H9 (cell line): ENCODE results near the gene CNNM4. TPM values are rescaled to one million over a fixed set of nuclear protein-coding genes. Genes with fewer than 3 reads are reported as not detected.

Source experiments
- DNase-seq: peaks from one replicate; pipeline ENCODE4 v3.0.0-alpha.2; 2017
- H2AFZ ChIP-seq: one replicate; pipeline ENCODE4 v1.6.1; 2013; ENCODE audit warnings: mild to moderate bottlenecking, low read length, control low read depth, moderate library complexity
- H2AK5ac ChIP-seq: 2 replicates; pipeline ENCODE4 v1.6.1; 2013; ENCODE audit warnings: low read length, control low read depth, mixed read lengths; ENCODE audit not compliant: insufficient read length
- H2BK120ac ChIP-seq: one replicate; pipeline ENCODE4 v1.6.1; 2013; ENCODE audit warnings: low read depth, mild to moderate bottlenecking, low read length, control low read depth, inconsistent platforms; ENCODE audit not compliant: poor library complexity, severe bottlenecking
- H2BK12ac ChIP-seq: 2 replicates; pipeline ENCODE4 v1.6.1; 2013; ENCODE audit warnings: low read length, control low read depth, mixed read lengths, low read depth; ENCODE audit not compliant: insufficient read length
- H2BK15ac ChIP-seq: 2 replicates; pipeline ENCODE4 v1.6.1; 2013; ENCODE audit warnings: low read depth, low read length, control low read depth
- H2BK20ac ChIP-seq: one replicate; pipeline ENCODE4 v1.6.1; 2013; ENCODE audit warnings: low read depth, mild to moderate bottlenecking, low read length, control low read depth, inconsistent platforms; ENCODE audit not compliant: poor library complexity, severe bottlenecking
- H2BK5ac ChIP-seq: 2 replicates; pipeline ENCODE4 v1.6.1; 2013; ENCODE audit warnings: low read length, control low read depth, mixed read lengths; ENCODE audit not compliant: insufficient read length
- H3K14ac ChIP-seq: 2 replicates; pipeline ENCODE4 v1.6.1; 2013; ENCODE audit warnings: low read length, control low read depth; ENCODE audit not compliant: insufficient read depth
- H3K18ac ChIP-seq: 2 replicates; pipeline ENCODE4 v1.6.1; 2013; ENCODE audit warnings: low read depth, mild to moderate bottlenecking, mixed read lengths, low read length, control low read depth; ENCODE audit not compliant: insufficient read length
- H3K23ac ChIP-seq: 2 replicates; pipeline ENCODE4 v1.6.1; 2013; ENCODE audit warnings: low read length, control low read depth, mixed read lengths, low read depth; ENCODE audit not compliant: insufficient read length
- H3K23me2 ChIP-seq: 2 replicates; pipeline ENCODE4 v1.6.1; 2013; ENCODE audit warnings: low read depth, mild to moderate bottlenecking, mixed read lengths, low read length, control low read depth; ENCODE audit not compliant: insufficient read length, poor library complexity, severe bottlenecking
- H3K27ac ChIP-seq: 2 replicates; pipeline ENCODE4 v1.5.1; 2013; ENCODE audit warnings: low read length, control low read depth, mixed read lengths, low read depth; ENCODE audit not compliant: insufficient read length
- H3K27me3 ChIP-seq: 2 replicates; pipeline ENCODE4 v1.6.1; 2013; ENCODE audit warnings: low read length, control low read depth, inconsistent platforms; ENCODE audit not compliant: insufficient read depth
- H3K4ac ChIP-seq: 2 replicates; pipeline ENCODE4 v1.6.1; 2013; ENCODE audit warnings: low read depth, mild to moderate bottlenecking, control low read depth, inconsistent platforms, low read length, moderate library complexity
- H3K4me1 ChIP-seq: 2 replicates; pipeline ENCODE4 v1.6.1; 2013; ENCODE audit warnings: low read length, control low read depth, inconsistent platforms; ENCODE audit not compliant: insufficient read depth
- H3K4me2 ChIP-seq: 2 replicates; pipeline ENCODE4 v1.6.1; 2013; ENCODE audit warnings: low read length, control low read depth, mixed read lengths; ENCODE audit not compliant: insufficient read length, insufficient read depth
- H3K56ac ChIP-seq: 2 replicates; pipeline ENCODE4 v1.6.1; 2013; ENCODE audit warnings: low read depth, mild to moderate bottlenecking, mixed read lengths, low read length, control low read depth; ENCODE audit not compliant: insufficient read length
- H3K79me1 ChIP-seq: 2 replicates; pipeline ENCODE4 v1.6.1; 2013; ENCODE audit warnings: low read depth, mild to moderate bottlenecking, moderate library complexity, low read length, control low read depth, inconsistent platforms; ENCODE audit not compliant: insufficient read depth, poor library complexity, severe bottlenecking
- H3K79me2 ChIP-seq: 2 replicates; pipeline ENCODE4 v1.6.1; 2013; ENCODE audit warnings: low read length, control low read depth, inconsistent platforms; ENCODE audit not compliant: insufficient read depth
- H3K9ac ChIP-seq: 2 replicates; pipeline ENCODE4 v1.6.1; 2013; ENCODE audit warnings: low read length, control low read depth, mixed read lengths; ENCODE audit not compliant: insufficient read length; ENCODE audit errors: extremely low read depth
- H3K9me3 ChIP-seq: one replicate; pipeline ENCODE4 v1.6.1; 2013; ENCODE audit warnings: low read depth, low read length, inconsistent platforms; ENCODE audit not compliant: control insufficient read depth
- H3T11ph ChIP-seq: one replicate; pipeline ENCODE4 v1.6.1; 2013; ENCODE audit warnings: mild to moderate bottlenecking, low read length, control low read depth, inconsistent platforms
- H4K20me1 ChIP-seq: one replicate; pipeline ENCODE4 v1.6.1; 2013; ENCODE audit not compliant: control insufficient read depth, insufficient read length, insufficient read depth
- H4K5ac ChIP-seq: 2 replicates; pipeline ENCODE4 v1.6.1; 2013; ENCODE audit warnings: low read depth, mild to moderate bottlenecking, mixed read lengths, low read length, control low read depth; ENCODE audit not compliant: insufficient read length
- H4K8ac ChIP-seq: replicated peaks from 2 replicates; pipeline ENCODE4 v1.6.1; 2013; ENCODE audit warnings: low read length, control low read depth, mixed read lengths, low read depth; ENCODE audit not compliant: insufficient read length
- H4K91ac ChIP-seq: 2 replicates; pipeline ENCODE4 v1.6.1; 2013; ENCODE audit warnings: low read depth, mild to moderate bottlenecking, moderate library complexity, mixed read lengths, low read length, control low read depth; ENCODE audit not compliant: insufficient read length
- H3K27ac Mint-ChIP-seq, 3 experiments: 2 replicates in 2 of 3; 3 replicates in 1 of 3; pipeline ENCODE4 v1.8.0; 2020 to 2021; ENCODE audit warnings: mixed read lengths in 3 of 3, mild to moderate bottlenecking in 1 of 3, moderate library complexity in 1 of 3
- H3K27me3 Mint-ChIP-seq: 2 replicates; pipeline ENCODE4 v1.8.0; 2021; ENCODE audit warnings: low read depth, mild to moderate bottlenecking, moderate library complexity, mixed read lengths
- H3K36me3 Mint-ChIP-seq, 3 experiments: 2 replicates in 2 of 3; 3 replicates in 1 of 3; pipeline ENCODE4 v1.8.0; 2020 to 2021; ENCODE audit warnings: low read depth in 3 of 3, mixed read lengths in 3 of 3; ENCODE audit not compliant: insufficient read depth in 1 of 3
- H3K4me1 Mint-ChIP-seq, 2 experiments: 2 replicates each; pipeline ENCODE4 v1.8.0; 2020; ENCODE audit warnings: mixed read lengths in 2 of 2
- H3K4me3 Mint-ChIP-seq, 2 experiments: 2 replicates in 1 of 2; 3 replicates in 1 of 2; pipeline ENCODE4 v1.8.0; 2020 to 2021; ENCODE audit warnings: mild to moderate bottlenecking in 2 of 2, mixed read lengths in 2 of 2, moderate library complexity in 1 of 2
- H3K9me3 Mint-ChIP-seq, 2 experiments: 2 replicates in 1 of 2; 3 replicates in 1 of 2; pipeline ENCODE4 v1.8.0; 2020; ENCODE audit warnings: mild to moderate bottlenecking in 2 of 2, mixed read lengths in 2 of 2, moderate library complexity in 1 of 2
- WGBS: extraction: QIAGEN DNeasy Blood & Tissue Kit; methylation state at CpG from one replicate; pipeline ENCODE4 v1.1.7; 2013; ENCODE audit warnings: missing lambda C conversion rate, low lambda C conversion rate, mixed read lengths; ENCODE audit not compliant: insufficient read length; ENCODE audit errors: extremely low coverage; 5-methylcytosine and 5-hydroxymethylcytosine counted together
- total RNA-seq: library from RNA; stranded (reverse); gene quantifications from 2 replicates; pipeline ENCODE4 v1.2.1, GENCODE V29; 2021
- TF ChIP-seq, protein P1 (sequence below): fragments of 200-600 bp; sonication (generic); conservative IDR thresholded peaks from 3 replicates; pipeline ENCODE4 v1.8.0; 2021; ENCODE audit warnings: antibody characterized with exemption, mild to moderate bottlenecking

CNNM4 gene
- total RNA-seq, 1 experiment from 2014 or later, result 8.5 TPM

DNA sequence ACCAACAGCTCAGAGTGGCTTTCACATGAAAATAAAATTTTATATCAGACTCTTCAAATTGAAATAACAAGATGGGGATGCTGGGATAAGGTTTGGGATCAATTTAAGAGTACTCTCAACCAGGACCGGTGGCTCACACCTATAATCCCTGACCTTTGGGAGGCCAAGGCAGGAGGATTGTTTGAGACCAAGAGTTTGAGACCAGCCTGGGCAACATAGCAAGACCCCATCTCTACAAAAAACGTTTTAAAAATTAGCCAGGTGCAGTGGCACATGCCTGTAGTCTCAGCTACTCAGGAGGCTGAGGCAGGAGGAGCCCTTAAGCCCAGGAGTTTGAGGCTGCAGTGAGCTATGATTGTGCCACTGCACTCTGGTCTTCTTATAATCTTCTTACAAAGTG is 23.5 kb upstream of the CNNM4 start:
- Histone ChIP-seq H3K4me1 (no peaks in the 10 kb centered on the region; the same call in 1 of the 2 replicates), H2BK15ac (no peak overlapping the region), H2AFZ (no peak overlapping the region), H4K5ac (no peak overlapping the region), H3K14ac (no peak overlapping the region), H2BK20ac (no peak overlapping the region), H3K18ac (no peak overlapping the region), H3K23ac (no peak overlapping the region), H3K79me1 (no peaks in the 10 kb centered on the region), H3K4ac (no peak overlapping the region), H3K9ac (no peak overlapping the region), H3K23me2 (peaks cover 6% of the 10 kb centered on the region), H3K56ac (no peak overlapping the region), H3T11ph (no peak overlapping the region), H4K8ac (no peak overlapping the region), H2BK120ac (no peak overlapping the region), H3K9me3 (no peaks in the 10 kb centered on the region), H3K4me2 (no peak overlapping the region), H3K27ac (no peak overlapping the region), H4K91ac (no peak overlapping the region), H2BK12ac (no peak overlapping the region), H2AK5ac (no peak overlapping the region), H3K79me2 (peaks cover 6% of the 10 kb centered on the region; the same call in 1 of the 2 replicates), H3K27me3 (no peaks in the 10 kb centered on the region), H2BK5ac (no peak overlapping the region), H4K20me1 (no peaks in the 10 kb centered on the region)
- H3K4me1 Mint-ChIP-seq, result peaks cover 10 to 11% of the 10 kb centered on the region in 2 experiments
- TF ChIP-seq, protein P1, sequence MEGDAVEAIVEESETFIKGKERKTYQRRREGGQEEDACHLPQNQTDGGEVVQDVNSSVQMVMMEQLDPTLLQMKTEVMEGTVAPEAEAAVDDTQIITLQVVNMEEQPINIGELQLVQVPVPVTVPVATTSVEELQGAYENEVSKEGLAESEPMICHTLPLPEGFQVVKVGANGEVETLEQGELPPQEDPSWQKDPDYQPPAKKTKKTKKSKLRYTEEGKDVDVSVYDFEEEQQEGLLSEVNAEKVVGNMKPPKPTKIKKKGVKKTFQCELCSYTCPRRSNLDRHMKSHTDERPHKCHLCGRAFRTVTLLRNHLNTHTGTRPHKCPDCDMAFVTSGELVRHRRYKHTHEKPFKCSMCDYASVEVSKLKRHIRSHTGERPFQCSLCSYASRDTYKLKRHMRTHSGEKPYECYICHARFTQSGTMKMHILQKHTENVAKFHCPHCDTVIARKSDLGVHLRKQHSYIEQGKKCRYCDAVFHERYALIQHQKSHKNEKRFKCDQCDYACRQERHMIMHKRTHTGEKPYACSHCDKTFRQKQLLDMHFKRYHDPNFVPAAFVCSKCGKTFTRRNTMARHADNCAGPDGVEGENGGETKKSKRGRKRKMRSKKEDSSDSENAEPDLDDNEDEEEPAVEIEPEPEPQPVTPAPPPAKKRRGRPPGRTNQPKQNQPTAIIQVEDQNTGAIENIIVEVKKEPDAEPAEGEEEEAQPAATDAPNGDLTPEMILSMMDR, result no peak
- no peak for DNase-seq
- WGBS, result no CpG with 5 or more reads among the region's 2 CpGs
- H3K27ac Mint-ChIP-seq, result no peak overlapping the region
- H3K27me3 Mint-ChIP-seq, result no peaks in the 10 kb centered on the region
- peaks cover 21 to 56% (median 48%) of the 10 kb centered on the region in 3 experiments; a peak in 6 of 7 replicates for H3K36me3 Mint-ChIP-seq
- H3K4me3 Mint-ChIP-seq, result no peak overlapping the region
- no peaks in the 10 kb centered on the region for H3K9me3 Mint-ChIP-seq
